HG02938 (cell line): ENCODE data around the gene VEPH1.

Experiments
- ATAC-seq: cut with Tn5 transposase; IDR thresholded peaks from one replicate; pipeline ENCODE4 v1.9.1; 2021; ENCODE audit warnings: mild to moderate bottlenecking, moderate library complexity; ENCODE audit not compliant: unreplicated experiment

The VEPH1 gene

DNA sequence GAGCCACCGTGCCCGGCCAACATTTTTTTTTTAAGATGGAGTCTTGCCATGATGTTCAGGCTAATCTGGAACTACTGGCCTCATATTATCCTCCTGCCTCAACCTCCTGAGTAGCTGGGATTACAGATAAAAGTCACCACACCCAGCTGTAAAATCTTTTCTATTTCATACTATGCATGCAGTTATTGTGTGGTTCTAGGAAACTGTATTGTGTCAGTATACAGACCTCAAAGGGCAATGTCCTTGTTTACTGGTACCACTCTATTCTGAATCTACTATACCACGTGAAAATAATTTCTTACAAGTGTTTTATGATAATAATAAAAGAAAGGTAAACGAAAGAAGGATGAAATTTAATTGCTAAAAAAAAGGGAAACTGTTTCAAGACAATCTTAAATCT is 190.0 kb downstream of the VEPH1 start:
- ATAC-seq, result no peak

- ATAC-seq, result no peak
Measured at GRCh38 chr3:157312376-157312745, 190.9 kb downstream of the VEPH1 start.

- no peak for ATAC-seq
Measured at GRCh38 chr3:157311633-157312375, 191.4 kb downstream of the VEPH1 start.

GRCh38 chr3:157310329-157311052 is 192.7 kb downstream of the VEPH1 start:
- ATAC-seq, result no peak

DNA sequence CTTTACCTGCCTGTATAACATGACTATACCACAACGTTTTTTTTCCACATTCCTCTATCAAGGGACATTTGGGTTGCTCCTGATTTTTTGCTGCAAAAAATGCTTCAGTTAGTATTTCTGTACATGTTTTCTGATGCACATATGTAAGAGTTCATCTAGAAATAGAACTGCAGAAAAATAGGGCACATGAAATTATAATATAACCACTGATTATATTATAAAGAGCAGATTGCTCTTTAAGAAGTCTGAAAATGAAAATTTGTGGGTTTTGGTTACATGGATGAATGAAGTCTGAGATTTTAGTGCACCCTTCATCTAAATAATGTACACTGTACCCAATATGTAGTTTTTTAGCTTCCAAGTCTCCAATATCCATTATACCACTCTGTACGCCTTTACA is 196.7 kb downstream of the VEPH1 start:
- ATAC-seq, result no peak

DNA sequence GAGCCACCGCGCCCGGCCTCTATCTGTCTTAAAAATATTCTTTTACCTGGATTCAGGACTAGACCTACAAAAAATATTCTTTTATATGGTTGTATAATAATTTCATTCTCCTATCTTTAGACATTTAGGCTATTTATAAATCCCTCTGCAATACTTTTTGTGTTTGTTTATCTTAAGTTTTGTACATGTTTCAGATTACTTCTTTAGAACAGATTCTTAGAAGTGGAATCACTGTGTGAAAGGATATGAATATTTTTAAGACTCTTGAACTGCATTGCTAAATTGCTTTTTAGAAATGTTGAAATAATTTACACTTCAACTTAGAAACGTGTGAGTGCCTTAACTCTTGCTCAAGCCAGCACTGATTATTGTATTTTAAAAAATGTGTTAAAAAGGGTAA is 197.8 kb downstream of the VEPH1 start:
- no peak for ATAC-seq

- no peak for ATAC-seq
Measured at GRCh38 chr3:157301755-157302154, 201.5 kb downstream of the VEPH1 start.

DNA sequence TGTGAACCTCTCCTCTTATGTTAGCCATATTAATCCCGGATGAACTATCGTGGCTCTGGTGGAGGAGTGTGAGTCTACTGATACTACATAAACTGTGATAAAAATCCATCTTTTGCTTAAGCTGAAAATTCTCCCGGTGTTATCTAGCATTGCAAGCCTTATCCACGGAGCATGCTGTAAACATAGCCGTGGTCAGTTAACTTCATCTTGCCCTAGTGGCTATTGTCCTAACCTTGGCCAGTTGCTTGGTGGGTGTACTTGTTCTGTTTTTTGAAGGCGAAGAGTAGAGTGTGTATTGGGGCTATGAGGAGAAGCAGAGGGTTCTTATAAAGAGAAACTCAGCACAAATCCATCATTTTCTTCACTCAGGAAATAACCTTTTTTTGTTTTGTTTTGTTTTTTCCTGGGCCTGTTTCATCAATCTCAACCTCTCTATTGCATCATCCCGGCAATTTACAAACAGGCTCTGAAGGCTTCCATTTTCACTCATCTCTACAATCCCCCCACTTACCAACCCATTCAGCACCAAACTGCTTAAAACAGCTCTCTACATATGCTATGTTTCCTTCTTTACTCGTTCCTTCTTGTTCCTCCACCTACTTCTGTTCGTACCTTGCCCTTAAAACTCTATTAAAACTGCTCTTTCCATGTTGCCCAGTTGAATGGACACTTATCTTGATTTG is 202.1 kb downstream of the VEPH1 start:
- ATAC-seq, result no peak

DNA sequence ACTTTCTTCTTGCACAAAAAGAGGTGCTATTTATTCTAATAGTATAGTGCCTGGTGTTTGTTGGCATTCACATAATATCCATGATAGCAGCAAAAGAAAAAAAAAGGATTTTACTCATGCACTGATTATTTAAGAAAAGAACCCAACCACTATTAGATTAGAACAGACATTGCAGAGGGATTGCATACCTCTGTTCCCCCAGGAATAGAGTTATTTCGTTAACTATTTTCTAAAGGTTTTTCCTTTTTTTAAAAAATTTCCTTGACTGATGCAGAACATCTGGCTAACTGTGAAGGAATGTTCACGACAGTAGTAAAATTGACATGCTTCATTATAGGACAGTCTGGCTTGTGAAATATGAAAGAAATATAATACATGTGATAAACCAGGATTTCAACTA is 203.1 kb downstream of the VEPH1 start:
- ATAC-seq, result no peak

GRCh38 chr3:157297328-157297915 is 205.8 kb downstream of the VEPH1 start:
- ATAC-seq, result no peak

DNA sequence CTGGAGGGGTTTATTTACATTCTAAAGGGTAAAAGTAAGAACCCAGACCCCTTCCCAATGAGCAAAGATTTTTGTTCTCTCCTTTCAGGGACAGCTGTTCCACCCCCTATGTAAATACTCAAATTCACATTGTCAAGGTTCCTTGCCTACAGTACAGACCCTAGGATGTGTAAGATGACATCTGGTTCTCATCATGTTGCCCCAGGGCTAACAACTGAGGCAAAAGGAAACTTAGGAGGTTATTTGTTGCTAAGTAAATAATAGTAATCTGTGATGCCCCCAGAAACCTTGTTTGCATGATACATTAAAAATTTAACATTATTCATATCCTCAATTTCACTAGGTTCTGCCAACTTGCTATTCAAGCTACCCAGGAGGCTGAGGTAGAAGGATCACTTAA is 208.3 kb downstream of the VEPH1 start:
- no peak for ATAC-seq

DNA sequence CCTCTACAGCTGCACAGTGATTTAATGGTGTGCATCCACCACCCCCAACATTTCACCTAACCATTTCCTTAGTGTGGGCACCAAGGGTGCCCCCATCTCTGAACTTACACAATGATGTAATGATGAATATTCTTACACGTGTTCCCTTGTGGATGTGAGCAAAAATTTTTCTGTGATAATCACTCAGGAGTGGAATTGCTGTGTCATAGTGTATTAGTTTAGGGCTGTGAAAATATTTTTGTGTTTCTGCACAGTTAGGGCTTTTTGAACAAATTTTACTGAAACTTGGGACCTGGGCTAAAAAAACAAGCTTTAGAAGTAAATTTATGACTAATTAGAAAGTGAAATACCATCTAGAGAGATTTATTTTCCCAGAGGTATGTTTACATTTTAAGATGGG is 208.7 kb downstream of the VEPH1 start:
- ATAC-seq, result no peak

DNA sequence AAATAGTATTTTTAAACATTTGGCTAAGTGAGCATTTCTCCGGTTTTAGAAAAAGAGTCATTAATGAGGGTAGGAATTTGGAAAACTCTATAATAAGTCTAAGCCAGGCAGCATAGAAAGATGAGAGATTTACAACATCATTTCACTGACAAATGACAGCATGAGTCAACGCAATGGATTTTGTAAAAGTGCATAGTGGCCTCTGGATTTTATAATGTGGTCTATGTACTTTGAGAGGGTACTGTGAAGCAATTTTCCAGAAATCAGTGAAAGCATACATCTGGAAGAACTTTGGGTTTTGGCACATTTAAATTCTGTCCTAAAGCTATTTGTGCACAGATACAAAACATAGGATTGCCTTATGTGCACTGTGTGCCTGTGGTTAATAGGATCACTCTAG is 212.4 kb downstream of the VEPH1 start:
- ATAC-seq, result no peak

GRCh38 chr3:157285966-157286365 is 217.2 kb downstream of the VEPH1 start:
- no peak for ATAC-seq

- ATAC-seq, result no peak
Measured at GRCh38 chr3:157285141-157285540, 218.1 kb downstream of the VEPH1 start.

GRCh38 chr3:157284688-157285087 is 218.5 kb downstream of the VEPH1 start:
- ATAC-seq, result no peak

DNA sequence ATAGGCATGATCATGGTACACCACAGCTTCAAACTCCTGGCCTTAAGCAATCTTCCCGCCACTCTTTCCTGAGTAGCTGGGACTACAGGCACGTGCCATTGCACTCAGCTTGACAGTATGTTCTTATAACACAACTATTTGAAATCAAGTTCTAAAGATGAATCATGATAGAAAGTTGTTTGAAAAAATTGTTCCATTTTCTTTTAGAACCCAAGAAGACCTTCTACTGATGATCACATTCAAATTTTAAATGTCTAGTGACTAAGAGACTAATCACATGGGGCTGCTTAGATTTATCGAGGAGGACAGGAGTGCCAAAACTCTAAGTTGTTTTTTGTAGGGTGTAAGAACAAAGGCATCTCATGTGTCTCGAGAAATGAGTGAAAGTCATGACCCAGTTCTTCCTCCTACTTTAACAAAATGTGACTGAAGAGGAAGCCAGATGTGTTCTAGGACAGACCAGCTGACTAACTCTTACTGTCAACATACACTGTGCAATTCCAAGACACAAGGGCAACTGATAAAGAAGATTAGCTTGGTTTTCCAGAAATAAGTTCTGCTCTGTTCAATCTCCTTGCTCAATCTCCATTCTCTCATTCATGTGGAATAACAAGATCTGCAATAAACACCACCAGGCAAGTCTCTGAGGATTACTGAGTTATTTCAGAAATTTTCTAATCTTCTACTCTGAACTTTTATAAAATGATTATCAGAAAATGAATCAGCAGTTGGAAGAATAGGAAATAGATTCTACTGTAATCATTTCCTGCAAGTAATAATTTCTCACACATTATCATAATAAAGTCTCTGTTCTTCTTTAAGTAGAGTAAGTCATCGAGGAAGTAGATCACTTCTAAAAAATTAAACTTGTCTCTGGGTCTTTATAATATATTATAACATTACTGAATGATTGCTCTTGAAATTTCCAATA is 220.7 kb downstream of the VEPH1 start:
- ATAC-seq, result no peak

GRCh38 chr3:157280786-157281185 is 222.4 kb downstream of the VEPH1 start:
- no peak for ATAC-seq

- no peak for ATAC-seq
Measured at GRCh38 chr3:157280354-157280753, 222.9 kb downstream of the VEPH1 start.

GRCh38 chr3:157279237-157279636 is 224.0 kb downstream of the VEPH1 start:
- ATAC-seq, result no peak

DNA sequence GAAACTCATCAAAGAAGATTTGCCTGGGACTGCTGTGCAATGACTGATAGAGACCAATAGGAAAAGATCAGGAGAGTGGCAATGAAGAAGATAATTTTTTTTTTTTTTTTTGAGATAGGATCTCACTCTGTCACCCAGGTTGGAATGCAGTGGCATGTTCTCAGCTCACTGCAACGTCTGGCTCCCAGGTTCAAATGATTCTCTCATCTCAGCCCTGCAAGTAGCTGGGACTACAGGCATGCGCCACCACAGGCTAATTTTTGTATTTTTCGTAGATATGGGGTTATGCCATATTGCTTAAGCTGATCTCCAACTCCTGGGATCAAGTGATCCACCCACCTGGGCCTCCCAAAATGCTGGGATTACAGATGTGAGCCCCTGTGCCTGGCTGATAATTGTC is 226.4 kb downstream of the VEPH1 start:
- ATAC-seq, result no peak
